ENCODE results near the gene CDH13.

- TF ChIP-seq CTCF (conservative IDR thresholded peaks at IDR 0.05; ENCODE audit: low read depth, low read length) (no peak), EZH2 (IDR thresholded peaks at IDR 0.05; ENCODE audit: borderline replicate concordance, low read depth, low read length, poor library complexity, severe bottlenecking) (no peak)
Observed at GRCh38 chr16:83533193-83533592, 906.4 kb downstream of the CDH13 start.

All from A673 (cell line).